Activated CD4-positive, alpha-beta T cell treated with anti-CD3 and anti-CD28 coated beads, Interleukin-2, Interleukin-4, amounts not matched to agents 100 ng/mL and 50 ng/mL, durations not matched to agents 16 hours and 8 hours (primary cell): Measurements from ENCODE around the gene CDV3.
A peak's percentile ranks its signal among the peaks of the same experiment; 100 is the strongest.

Experiments
- DNase-seq: peaks from one replicate; pipeline ENCODE4 v3.0.0-alpha.2; 2020; ENCODE audit warnings: low spot score

Gene CDV3

DNA sequence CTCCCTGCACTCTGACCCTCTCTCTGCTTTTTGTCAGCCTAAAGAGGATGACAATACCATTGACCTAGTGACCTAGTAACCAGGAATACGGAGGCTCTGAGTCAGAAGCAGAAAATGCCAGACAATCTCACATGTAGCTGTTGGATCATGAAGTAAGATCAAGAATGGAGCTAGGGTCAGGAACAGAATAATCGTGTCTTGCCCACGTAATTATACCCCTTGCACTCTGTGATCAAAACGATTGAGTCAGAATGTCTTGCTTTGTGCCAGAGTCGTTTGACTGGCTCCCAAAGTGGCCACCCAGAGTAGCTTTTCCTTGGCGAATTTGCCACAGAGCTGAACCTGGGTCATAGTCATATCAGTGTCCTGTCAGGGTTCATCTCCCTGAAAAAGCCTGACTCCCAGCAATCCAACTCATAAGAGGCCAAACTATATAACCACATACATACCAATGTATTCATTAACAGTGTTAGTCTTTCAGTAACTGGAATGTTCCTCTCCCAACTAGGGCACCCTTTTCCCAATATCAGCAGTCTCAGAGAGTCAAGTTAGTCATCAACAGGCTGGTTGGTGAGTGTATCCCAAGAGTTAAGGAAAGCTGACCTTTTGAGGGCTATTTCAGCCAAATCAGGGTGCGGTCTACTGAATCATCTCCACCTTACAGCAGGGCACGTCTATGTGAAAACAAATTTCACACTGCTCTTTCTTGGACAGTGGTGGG is 5.0 kb upstream of the CDV3 start:
- DNase-seq = no peak

DNA sequence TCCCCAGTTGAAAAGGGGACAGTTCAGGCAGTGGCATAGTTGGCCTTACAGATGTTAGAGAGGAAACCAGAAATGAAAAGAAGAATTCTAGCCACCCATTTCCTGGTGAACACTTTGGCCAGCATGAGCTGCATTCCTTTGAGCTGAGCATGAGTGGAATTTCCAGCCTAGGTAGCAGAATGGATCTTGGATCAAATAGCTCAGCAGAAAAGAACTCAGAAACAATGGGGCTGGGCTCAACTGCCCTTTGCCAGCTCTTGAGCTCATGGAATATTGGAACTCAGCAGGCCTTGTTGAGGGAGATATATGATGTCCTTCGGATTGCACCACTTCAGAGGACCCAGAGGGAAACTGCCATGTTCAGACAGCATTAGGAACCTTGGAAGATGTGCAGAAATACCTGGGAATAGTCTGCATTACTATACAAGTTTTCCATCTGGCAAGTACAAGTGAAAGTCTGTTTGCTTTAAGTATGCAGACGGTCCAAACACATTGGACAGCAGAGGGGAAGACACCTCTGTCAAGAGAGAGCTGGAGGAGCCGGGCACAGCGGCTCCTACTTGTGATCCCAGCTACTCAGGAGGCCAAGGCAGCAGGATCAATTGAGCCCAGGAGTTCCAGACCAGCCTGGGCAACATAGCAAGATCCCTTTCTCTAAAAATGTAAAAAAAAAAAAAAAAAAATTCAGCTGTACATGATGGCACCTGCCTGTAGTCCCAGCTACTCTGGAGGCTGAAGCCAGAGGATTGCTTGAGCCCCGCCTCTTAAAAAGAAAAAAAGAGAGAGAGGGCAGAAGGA is 3.1 kb upstream of the CDV3 start:
- no peak for DNase-seq

DNA sequence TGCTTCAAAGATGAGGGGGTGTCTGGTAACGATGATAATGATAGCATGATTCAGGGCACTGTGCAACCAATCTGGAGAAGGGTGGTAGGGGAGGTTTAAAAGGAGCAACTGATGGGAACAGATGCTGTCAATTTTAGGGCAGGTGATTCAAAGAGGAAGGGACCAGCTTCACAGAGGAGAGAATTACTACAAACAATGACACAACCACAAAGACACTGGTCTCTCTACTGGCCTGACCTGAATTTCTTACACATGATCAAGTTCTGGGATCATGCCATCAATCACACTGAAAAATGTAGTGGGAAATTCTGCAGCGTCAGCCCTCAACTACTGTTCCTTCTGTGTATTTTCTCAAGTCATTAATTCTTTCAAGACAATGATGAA is 2.6 kb upstream of the CDV3 start:
- no peak for DNase-seq

- peak; percentile 64 for DNase-seq
Observed at GRCh38 chr3:133572158-133573053, 1.1 kb upstream of the CDV3 start.

- DNase-seq = peak; percentile 100
Observed at GRCh38 chr3:133573054-133573628, 345 bp upstream of the CDV3 start.

- DNase-seq = peak; percentile 89
Observed at GRCh38 chr3:133574260-133574881, 885 bp downstream of the CDV3 start.

GRCh38 chr3:133575086-133575485 is 1.6 kb downstream of the CDV3 start:
- no peak for DNase-seq

DNA sequence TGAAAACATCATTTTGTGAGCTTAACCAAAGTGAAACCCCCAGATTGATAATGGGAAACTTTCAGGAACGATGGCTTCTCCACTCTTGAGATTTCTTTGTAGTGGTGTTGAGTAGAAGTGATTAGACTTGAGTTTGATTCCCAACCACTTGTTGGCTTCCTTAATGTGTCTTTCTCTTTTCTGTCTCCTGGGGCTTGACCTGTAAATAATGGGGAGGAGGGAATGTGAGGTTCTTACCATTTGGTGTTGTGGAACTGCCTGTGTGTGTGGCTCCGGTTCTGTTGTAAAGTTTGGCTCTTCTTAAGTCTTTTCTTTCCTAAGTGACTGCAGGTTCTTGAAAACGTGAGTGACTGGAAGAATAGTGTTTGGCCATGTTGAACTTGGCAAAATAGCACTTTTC is 2.7 kb downstream of the CDV3 start:
- no peak for DNase-seq

DNA sequence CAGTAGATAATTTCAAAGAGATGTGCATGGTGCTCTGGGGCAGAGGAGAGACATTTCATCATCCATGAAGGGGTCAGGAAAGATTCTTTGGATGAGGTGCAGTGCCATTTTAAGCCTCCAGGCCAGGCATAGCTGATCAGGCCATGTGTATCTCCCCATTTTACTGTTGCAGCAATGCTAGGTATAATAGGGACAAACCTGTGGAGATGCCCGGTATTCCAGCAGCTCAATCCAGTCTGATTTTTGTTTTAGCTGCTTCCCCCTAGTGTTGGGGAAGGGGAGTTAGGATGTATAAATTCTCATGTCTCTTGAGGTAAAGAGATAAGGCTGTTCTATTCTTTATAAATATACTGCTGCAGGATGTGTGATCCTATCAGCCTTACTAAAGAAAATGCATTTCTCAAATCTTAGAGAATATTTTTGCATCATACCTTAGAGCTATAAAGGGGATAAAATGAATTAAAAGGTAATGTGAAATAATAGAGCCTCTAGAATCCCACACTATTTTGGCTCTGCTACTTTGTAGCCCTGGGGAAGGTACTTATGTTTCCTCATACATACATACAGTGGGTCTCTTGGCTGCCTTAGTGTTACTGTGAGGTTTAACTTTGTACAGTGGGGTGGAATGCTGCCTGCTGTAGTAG is 5.2 kb downstream of the CDV3 start:
- no peak for DNase-seq

DNA sequence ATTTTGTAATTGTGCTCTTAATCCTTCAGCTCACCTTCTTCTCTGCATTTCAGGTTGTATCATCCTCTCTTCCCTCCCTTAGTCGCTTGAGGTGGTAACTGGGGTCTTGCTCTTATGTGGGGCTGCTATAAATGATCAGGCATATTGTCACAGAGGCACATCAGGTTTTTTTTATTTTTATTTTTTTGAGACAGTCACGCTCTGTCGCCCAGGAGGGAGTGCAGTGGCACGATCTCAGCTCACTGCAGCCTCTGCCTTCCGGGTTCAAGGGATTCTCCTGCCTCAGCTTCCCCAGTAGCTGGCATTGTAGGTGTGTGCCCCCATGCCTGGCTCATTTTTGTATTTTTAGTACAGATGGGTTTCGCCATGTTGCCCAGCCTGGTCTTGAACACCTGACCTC is 9.9 kb downstream of the CDV3 start:
- no peak for DNase-seq

- DNase-seq = no peak
Observed at GRCh38 chr3:133588035-133588434, 14.5 kb downstream of the CDV3 start.

DNA sequence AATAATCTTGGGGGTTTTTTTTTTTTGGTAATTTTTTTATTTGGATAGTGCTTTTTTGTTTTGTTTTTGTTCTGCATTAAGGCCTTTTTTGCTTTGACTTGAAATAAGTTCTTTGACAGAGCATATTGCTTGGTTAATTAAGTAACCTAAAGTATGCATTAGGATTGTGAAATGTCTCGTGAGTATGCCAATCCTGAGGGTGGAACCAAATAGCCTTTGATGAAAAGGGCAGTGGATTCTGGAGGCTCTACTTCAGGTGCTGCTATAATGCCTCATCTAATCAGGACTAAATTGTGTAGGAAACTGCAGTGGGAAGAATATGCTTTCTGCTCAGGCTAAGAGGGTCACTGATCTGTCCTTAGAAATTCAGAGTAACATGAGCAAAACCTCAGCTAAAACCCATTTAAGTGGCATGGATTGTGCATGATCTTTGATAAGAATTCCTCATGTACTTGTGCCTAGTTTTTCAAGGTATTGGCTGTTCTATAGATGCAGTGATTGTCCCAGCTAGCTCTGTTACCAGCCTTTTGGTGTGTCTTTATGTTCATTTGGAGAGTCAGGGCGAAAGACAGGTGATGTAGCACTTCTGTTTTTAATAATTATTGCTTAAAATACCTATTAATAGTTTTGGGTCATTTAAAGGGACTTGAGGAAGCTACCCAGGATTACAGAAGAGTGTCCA is 15.4 kb downstream of the CDV3 start:
- no peak for DNase-seq

GRCh38 chr3:133589503-133589902 is 16.0 kb downstream of the CDV3 start:
- no peak for DNase-seq

- DNase-seq = no peak
Observed at GRCh38 chr3:133591271-133591742, 17.8 kb downstream of the CDV3 start.

GRCh38 chr3:133592843-133593242 is 19.4 kb downstream of the CDV3 start:
- no peak for DNase-seq

DNA sequence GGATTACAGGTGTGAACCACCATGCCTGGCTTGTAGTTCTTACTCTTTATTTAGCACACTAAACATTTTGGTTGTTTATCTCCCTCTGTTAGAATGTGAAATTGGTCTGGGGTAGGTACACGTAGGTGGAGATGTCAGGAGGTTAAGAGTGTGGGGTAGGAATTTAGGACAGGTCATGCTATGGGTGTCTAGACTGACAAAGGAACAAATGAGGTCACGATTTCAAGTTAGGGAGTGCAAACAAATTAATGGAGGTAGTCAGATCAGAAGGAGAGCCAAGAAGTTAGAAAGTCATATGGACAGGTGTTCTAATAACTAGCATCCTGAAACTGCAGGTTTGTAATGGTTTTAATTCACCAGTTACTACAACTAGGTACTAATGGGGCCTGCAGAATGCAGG is 19.8 kb downstream of the CDV3 start:
- DNase-seq = no peak

DNA sequence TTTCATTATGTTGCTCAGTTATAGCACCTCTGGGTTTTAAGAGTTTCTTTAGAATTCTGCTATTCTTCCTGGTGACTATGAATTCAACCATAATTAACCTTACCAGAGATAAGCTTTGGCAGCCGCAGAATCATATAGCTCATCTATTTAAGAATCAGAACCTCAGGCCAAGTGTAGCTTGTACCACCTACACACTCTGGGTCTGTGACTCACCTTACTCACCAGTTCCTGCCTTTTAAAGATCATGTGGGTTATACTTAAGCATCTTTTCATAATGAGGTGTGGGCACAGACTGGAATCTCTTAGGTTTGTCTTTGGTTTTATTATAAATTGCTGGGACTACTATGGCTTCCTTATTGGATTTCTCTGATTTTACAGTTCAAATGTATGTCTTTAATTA is 21.9 kb downstream of the CDV3 start:
- peak; percentile 39 for DNase-seq

GRCh38 chr3:133598405-133598804 is 24.9 kb downstream of the CDV3 start:
- DNase-seq = no peak

GRCh38 chr3:133599280-133599679 is 25.8 kb downstream of the CDV3 start:
- DNase-seq = no peak

DNA sequence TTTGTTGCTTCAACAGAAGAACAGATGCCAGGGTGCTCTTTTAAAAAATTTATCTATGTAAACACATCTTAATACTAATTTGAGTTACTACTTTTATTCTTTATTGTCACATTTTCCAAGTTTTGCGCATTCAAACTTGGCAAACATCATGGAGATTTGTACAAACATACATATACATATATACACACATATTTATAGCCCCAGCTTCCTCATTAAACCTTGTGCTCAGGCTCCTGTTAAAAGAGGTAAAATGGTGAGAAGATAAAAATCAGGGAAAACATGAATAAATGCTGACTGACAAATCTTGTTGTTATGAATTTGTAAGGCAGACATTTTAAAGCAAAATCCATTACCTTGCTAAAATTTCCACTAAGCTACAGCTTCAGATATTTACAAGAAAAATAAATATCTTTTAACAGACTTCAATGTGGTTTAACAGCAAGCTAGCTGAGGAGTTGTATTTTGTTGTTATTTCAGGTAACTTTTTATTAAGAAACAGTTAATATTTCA is 27.1 kb downstream of the CDV3 start:
- DNase-seq = no peak
